HepG2 (cell line): ENCODE results near the gene RRP12. TPM values are rescaled to one million over a fixed set of nuclear protein-coding genes. Genes with fewer than 3 reads are reported as not detected.

ENCODE experiments used
- ATAC-seq: fragments of 200-7000 bp; cut with Tn5 transposase; 3 replicates; pipeline ENCODE4 v1.9.1; 2020; ENCODE audit warnings: mild to moderate bottlenecking, moderate library complexity
- BruUV-seq: library from RNA; stranded (reverse); fragments of 400-500 nt; replicated peaks from 2 replicates; lab custom pipeline; 2021; lab: Mats Ljungman, UMichigan
- CTCF ChIA-PET: fragments of 300-600 bp; formaldehyde crosslinking; extraction: SDS; loops from one replicate; lab custom pipeline; 2021; ENCODE audit warnings: low total read pairs, inconsistent platforms, low intra/inter-chr PET ratio; lab: Yijun Ruan, JAX
- POLR2A ChIA-PET: fragments of 350-600 bp; sonication (Branson Sonifier 250); formaldehyde crosslinking; loops from one replicate; lab custom pipeline; 2020; ENCODE audit warnings: antibody characterized with exemption, inconsistent platforms; lab: Yijun Ruan, JAX
- DNase-seq: peaks from one replicate; pipeline ENCODE4 v3.0.0-alpha.2; 2015; ENCODE audit warnings: low spot score
- FAIRE-seq: peaks from 3 replicates; lab custom pipeline; 2011; peaks lifted over from hg19 to GRCh38; lab: Jason Lieb, UNC
- H2AFZ ChIP-seq: one replicate; pipeline ENCODE4 v1.6.1; 2011; ENCODE audit warnings: low read length, inconsistent platforms
- H3K27ac ChIP-seq: fragments of 300-600 bp; 3 replicates; pipeline ENCODE4 v1.8.0; 2011; ENCODE audit warnings: mixed run types, mild to moderate bottlenecking, mixed read lengths, low read length, inconsistent platforms; ENCODE audit not compliant: insufficient read depth; ENCODE audit errors: extremely low read length
- H3K27me3 ChIP-seq, 2 experiments: fragments of 200-600 bp in 1 of 2; 2 replicates in 1 of 2; 3 replicates in 1 of 2; pipeline versions ENCODE4 v1.6.0 to v1.8.0; 2011; ENCODE audit warnings: low read length in 2 of 2, mild to moderate bottlenecking in 2 of 2, moderate library complexity in 2 of 2, inconsistent platforms in 1 of 2; ENCODE audit not compliant: insufficient read depth in 2 of 2, control insufficient read depth in 1 of 2
- H3K36me3 ChIP-seq, 2 experiments: fragments of 200-600 bp in 1 of 2; replicated peaks in 1 of 2; 2 replicates in 1 of 2; 3 replicates in 1 of 2; pipeline versions ENCODE4 v1.5.1 to v1.8.0; 2011; ENCODE audit warnings: low read length in 2 of 2, inconsistent platforms in 1 of 2; ENCODE audit not compliant: insufficient read depth in 2 of 2, control insufficient read depth in 1 of 2
- H3K4me1 ChIP-seq: 2 replicates; pipeline ENCODE4 v1.5.1; 2012; ENCODE audit warnings: low read length, inconsistent platforms; ENCODE audit not compliant: insufficient read depth
- H3K4me2 ChIP-seq: 2 replicates; pipeline ENCODE4 v1.6.0; 2011; ENCODE audit warnings: low read depth, low read length, inconsistent platforms
- H3K4me3 ChIP-seq, 3 experiments: fragments of 200-600 bp in 1 of 3; sonication (generic), shearing (Covaris generic) in 1 of 3; replicated peaks in 1 of 3; 2 replicates each; pipeline ENCODE4 v1.5.1; 2011 to 2016; ENCODE audit warnings: low read length in 3 of 3, inconsistent platforms in 2 of 3, low read depth in 2 of 3, mild to moderate bottlenecking in 2 of 3, control low read depth in 1 of 3, mixed read lengths in 1 of 3; ENCODE audit not compliant: insufficient read depth in 1 of 3
- H3K79me2 ChIP-seq: one replicate; pipeline ENCODE4 v1.6.1; 2011; ENCODE audit warnings: low read length, inconsistent platforms; ENCODE audit not compliant: insufficient read depth
- H3K9ac ChIP-seq: 2 replicates; pipeline ENCODE4 v1.6.0; 2011; ENCODE audit warnings: mild to moderate bottlenecking, low read depth, low read length, inconsistent platforms; ENCODE audit not compliant: insufficient read depth
- H3K9me3 ChIP-seq: 2 replicates; pipeline ENCODE4 v1.5.1; 2012; ENCODE audit warnings: mild to moderate bottlenecking, low read length
- H4K20me1 ChIP-seq: 2 replicates; pipeline ENCODE4 v1.6.0; 2011; ENCODE audit warnings: inconsistent platforms, mild to moderate bottlenecking, low read length, moderate library complexity; ENCODE audit not compliant: insufficient read depth
- CBX2 ChIP-seq, 2 experiments: fragments of 200-600 bp in 1 of 2; sonication (generic); formaldehyde crosslinking in 1 of 2; IDR thresholded peaks; 2 replicates each; pipeline versions ENCODE4 v1.7.0 to v1.8.1; 2018 to 2022; ENCODE audit warnings: low read depth in 2 of 2, low read length in 1 of 2, mild to moderate bottlenecking in 1 of 2, missing genetic modification reagents in 1 of 2
- KLF13 ChIP-seq: sonication (generic); formaldehyde crosslinking; IDR thresholded peaks from 2 replicates; pipeline ENCODE4 v1.4.0; 2020; ENCODE audit warnings: mild to moderate bottlenecking, missing genetic modification reagents
- MAF1 ChIP-seq: sonication (generic); formaldehyde crosslinking; IDR thresholded peaks from 2 replicates; pipeline ENCODE4 v1.5.0; 2020; ENCODE audit warnings: missing genetic modification reagents, borderline replicate concordance
- MYNN ChIP-seq: sonication (generic); formaldehyde crosslinking; IDR thresholded peaks from 2 replicates; pipeline ENCODE4 v1.4.0; 2020; ENCODE audit warnings: mild to moderate bottlenecking, low read depth, missing genetic modification reagents
- PAF1 ChIP-seq: IDR thresholded peaks from 2 replicates; pipeline ENCODE4 v1.6.1; 2016; ENCODE audit warnings: missing genetic modification reagents, missing compliant biosample characterization
- SMARCE1 ChIP-seq: fragments of 450-650 bp; IDR thresholded peaks from 2 replicates; pipeline ENCODE4 v1.6.1; 2017; ENCODE audit warnings: borderline replicate concordance
- THYN1 ChIP-seq: sonication (generic); formaldehyde crosslinking; IDR thresholded peaks from 2 replicates; pipeline ENCODE4 v1.8.1; 2023; ENCODE audit warnings: low read depth, mild to moderate bottlenecking, moderate library complexity, missing genetic modification reagents, borderline replicate concordance
- ZNF101 ChIP-seq: sonication (generic); formaldehyde crosslinking; IDR thresholded peaks from 2 replicates; pipeline ENCODE4 v1.4.0; 2020; ENCODE audit warnings: mild to moderate bottlenecking, low read depth, missing genetic modification reagents, borderline replicate concordance
- ZNF468 ChIP-seq: sonication (generic); formaldehyde crosslinking; IDR thresholded peaks from 2 replicates; pipeline ENCODE4 v1.8.0; 2022; ENCODE audit warnings: mild to moderate bottlenecking, moderate library complexity, missing genetic modification reagents
- ZNF496 ChIP-seq: sonication (generic); formaldehyde crosslinking; IDR thresholded peaks from 2 replicates; pipeline ENCODE4 v1.8.1; 2023; ENCODE audit warnings: mild to moderate bottlenecking, moderate library complexity, missing genetic modification reagents; ENCODE audit not compliant: insufficient replicate concordance
- ZNF557 ChIP-seq: sonication (generic); formaldehyde crosslinking; IDR thresholded peaks from 2 replicates; pipeline ENCODE4 v1.4.0; 2020; ENCODE audit warnings: missing genetic modification reagents
- ZNF709 ChIP-seq: sonication (generic); formaldehyde crosslinking; IDR thresholded peaks from 2 replicates; pipeline ENCODE4 v1.5.0; 2020; ENCODE audit warnings: mild to moderate bottlenecking, missing genetic modification reagents
- ZNF792 ChIP-seq: IDR thresholded peaks from 2 replicates; pipeline ENCODE4 v1.6.1; 2016
- WGBS: methylation state at CpG from one replicate; pipeline ENCODE4 v1.1.6; 2017; ENCODE audit warnings: low lambda C conversion rate; 5-methylcytosine and 5-hydroxymethylcytosine counted together
- in situ Hi-C: cut with HindIII; loops from 2 replicates; pipeline ENCODE4 v1.10.0; 2017; ENCODE audit warnings: low pct_unique_long_range_greater_than_20kb; ENCODE audit not compliant: extremely low pct_ligation_motif_present
- intact Hi-C: fragments of 100-400 bp; cut with micrococcal nuclease; formaldehyde crosslinking; loops from one replicate; pipeline ENCODE4 v1.10.0; 2022; ENCODE audit not compliant: unreplicated experiment
- polyA plus RNA-seq, 8 experiments: library from polyadenylated mRNA; depleted of rRNA in 3 of 8; stranded (reverse) in 7 of 8; unstranded in 1 of 8; fragments of >200 nt; fragmentation: Illumina TruSeq in 4 of 8; extraction: Trizol in 4 of 8; gene quantifications; 2 replicates each; pipeline versions ENCODE4 v1.2.1 to v1.2.3, GENCODE V29; 2011 to 2016; ENCODE audit warnings: low read depth in 4 of 8, missing spikeins in 1 of 8, mixed read lengths in 1 of 8; ENCODE audit not compliant: insufficient read depth in 1 of 8
- total RNA-seq, 5 experiments: library from RNA; depleted of rRNA; stranded (reverse); fragments of >200 nt; fragmentation: Illumina TruSeq; extraction: Trizol; gene quantifications; 2 replicates each; pipeline ENCODE4 v1.2.3, GENCODE V29; 2016; ENCODE audit warnings: low read depth in 1 of 5
- TF ChIP-seq, protein P1 (sequence below), 2 experiments: IDR thresholded peaks; 2 replicates each; pipeline ENCODE4 v1.6.1; 2011 to 2012; ENCODE audit warnings: low read length in 2 of 2, borderline replicate concordance in 1 of 2, low read depth in 1 of 2, mild to moderate bottlenecking in 1 of 2, moderate library complexity in 1 of 2
- TF ChIP-seq, protein P2 (sequence below): IDR thresholded peaks from 2 replicates; pipeline ENCODE4 v1.6.1; 2018; ENCODE audit warnings: missing genetic modification reagents, mild to moderate bottlenecking, missing compliant biosample characterization
- TF ChIP-seq, protein P3 (sequence below): sonication (generic); formaldehyde crosslinking; conservative IDR thresholded peaks from 2 replicates; pipeline ENCODE4 v1.8.0; 2022; ENCODE audit warnings: missing genetic modification reagents

Gene RRP12
- total and polyA plus RNA-seq, 2 of the 13 experiments (the other 11 are each of a cell fraction or from before 2014, with no cell fraction given) = 13.2 to 39.4 TPM

DNA sequence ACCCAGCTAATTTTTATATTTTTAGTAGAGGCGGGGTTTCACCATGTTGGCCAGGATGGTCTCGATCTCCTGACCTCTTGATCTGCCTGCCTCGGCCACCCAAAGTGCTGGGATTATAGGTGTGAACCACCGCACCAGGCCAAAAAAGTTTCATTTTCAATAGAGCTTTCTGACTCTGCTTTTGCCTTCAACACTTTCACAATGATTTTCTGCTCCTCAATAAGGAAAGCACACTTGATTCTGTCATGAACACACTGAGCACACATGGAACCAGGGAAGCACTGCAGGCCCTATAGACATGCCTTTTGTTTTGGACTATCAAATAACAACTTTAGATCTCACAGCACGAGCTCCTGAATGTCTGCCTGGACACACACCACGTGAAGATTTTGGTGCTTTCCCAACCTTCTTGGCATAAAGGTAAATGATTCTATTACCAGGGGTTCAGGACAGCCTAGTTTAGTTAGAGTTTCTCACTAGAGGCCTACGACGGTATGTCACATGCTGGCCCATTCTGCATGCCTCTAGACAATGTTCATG, 8.0 kb downstream of the RRP12 start:
- no peak for FAIRE-seq

More for the DNA sequence above, 8.0 kb downstream of the RRP12 start:
- in situ Hi-C loops (no loop called here), intact Hi-C loops (no loop called here)
- DNase-seq (no peak), ATAC-seq (no peak)
- no peaks in the 10 kb centered on the region for H3K9me3 ChIP-seq
- H3K27me3 ChIP-seq = no peaks in the 10 kb centered on the region
- no peak overlapping the region for H2AFZ ChIP-seq
- no peak overlapping the region for H3K4me3 ChIP-seq
- H4K20me1 ChIP-seq = no peaks in the 10 kb centered on the region
- H3K4me2 ChIP-seq = no peak overlapping the region
- peaks cover 3% of the 10 kb centered on the region for H3K79me2 ChIP-seq
- BruUV-seq = no TSS peak
- no peak overlapping the region for H3K9ac ChIP-seq
- H3K4me1 ChIP-seq = no peaks in the 10 kb centered on the region
- no peak for TF ChIP-seq ZNF101 (CRISPR knock-in tag)
- TF ChIP-seq, protein P1, sequence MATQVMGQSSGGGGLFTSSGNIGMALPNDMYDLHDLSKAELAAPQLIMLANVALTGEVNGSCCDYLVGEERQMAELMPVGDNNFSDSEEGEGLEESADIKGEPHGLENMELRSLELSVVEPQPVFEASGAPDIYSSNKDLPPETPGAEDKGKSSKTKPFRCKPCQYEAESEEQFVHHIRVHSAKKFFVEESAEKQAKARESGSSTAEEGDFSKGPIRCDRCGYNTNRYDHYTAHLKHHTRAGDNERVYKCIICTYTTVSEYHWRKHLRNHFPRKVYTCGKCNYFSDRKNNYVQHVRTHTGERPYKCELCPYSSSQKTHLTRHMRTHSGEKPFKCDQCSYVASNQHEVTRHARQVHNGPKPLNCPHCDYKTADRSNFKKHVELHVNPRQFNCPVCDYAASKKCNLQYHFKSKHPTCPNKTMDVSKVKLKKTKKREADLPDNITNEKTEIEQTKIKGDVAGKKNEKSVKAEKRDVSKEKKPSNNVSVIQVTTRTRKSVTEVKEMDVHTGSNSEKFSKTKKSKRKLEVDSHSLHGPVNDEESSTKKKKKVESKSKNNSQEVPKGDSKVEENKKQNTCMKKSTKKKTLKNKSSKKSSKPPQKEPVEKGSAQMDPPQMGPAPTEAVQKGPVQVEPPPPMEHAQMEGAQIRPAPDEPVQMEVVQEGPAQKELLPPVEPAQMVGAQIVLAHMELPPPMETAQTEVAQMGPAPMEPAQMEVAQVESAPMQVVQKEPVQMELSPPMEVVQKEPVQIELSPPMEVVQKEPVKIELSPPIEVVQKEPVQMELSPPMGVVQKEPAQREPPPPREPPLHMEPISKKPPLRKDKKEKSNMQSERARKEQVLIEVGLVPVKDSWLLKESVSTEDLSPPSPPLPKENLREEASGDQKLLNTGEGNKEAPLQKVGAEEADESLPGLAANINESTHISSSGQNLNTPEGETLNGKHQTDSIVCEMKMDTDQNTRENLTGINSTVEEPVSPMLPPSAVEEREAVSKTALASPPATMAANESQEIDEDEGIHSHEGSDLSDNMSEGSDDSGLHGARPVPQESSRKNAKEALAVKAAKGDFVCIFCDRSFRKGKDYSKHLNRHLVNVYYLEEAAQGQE (IDR thresholded peaks at IDR 0.05; ENCODE audit: borderline replicate concordance in 1 of 2, low read depth in 1 of 2, low read length in 2 of 2) = no peak
- no peak for TF ChIP-seq ZNF496 (CRISPR knock-in tag)
- no peak for TF ChIP-seq SMARCE1
- TF ChIP-seq MYNN (CRISPR knock-in tag) = no peak
- TF ChIP-seq THYN1 (CRISPR knock-in tag) = no peak
- TF ChIP-seq MAF1 (CRISPR knock-in tag) = no peak
- TF ChIP-seq PAF1 = no peak
- no peak for TF ChIP-seq ZNF792 (CRISPR knock-in tag)
- TF ChIP-seq KLF13 (CRISPR knock-in tag) = no peak
- TF ChIP-seq ZNF557 (CRISPR knock-in tag) = no peak
- TF ChIP-seq, protein P2, sequence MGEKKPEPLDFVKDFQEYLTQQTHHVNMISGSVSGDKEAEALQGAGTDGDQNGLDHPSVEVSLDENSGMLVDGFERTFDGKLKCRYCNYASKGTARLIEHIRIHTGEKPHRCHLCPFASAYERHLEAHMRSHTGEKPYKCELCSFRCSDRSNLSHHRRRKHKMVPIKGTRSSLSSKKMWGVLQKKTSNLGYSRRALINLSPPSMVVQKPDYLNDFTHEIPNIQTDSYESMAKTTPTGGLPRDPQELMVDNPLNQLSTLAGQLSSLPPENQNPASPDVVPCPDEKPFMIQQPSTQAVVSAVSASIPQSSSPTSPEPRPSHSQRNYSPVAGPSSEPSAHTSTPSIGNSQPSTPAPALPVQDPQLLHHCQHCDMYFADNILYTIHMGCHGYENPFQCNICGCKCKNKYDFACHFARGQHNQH = no peak
- TF ChIP-seq, protein P3, sequence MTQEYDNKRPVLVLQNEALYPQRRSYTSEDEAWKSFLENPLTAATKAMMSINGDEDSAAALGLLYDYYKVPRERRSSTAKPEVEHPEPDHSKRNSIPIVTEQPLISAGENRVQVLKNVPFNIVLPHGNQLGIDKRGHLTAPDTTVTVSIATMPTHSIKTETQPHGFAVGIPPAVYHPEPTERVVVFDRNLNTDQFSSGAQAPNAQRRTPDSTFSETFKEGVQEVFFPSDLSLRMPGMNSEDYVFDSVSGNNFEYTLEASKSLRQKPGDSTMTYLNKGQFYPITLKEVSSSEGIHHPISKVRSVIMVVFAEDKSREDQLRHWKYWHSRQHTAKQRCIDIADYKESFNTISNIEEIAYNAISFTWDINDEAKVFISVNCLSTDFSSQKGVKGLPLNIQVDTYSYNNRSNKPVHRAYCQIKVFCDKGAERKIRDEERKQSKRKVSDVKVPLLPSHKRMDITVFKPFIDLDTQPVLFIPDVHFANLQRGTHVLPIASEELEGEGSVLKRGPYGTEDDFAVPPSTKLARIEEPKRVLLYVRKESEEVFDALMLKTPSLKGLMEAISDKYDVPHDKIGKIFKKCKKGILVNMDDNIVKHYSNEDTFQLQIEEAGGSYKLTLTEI (CRISPR knock-in tag) = no peak
- TF ChIP-seq ZNF468 (CRISPR knock-in tag) = no peak
- TF ChIP-seq ZNF709 (CRISPR knock-in tag) = no peak
- no peak for TF ChIP-seq CBX2 (IDR thresholded peaks at IDR 0.05; ENCODE audit: low read depth, low read length)
- TF ChIP-seq CBX2 (CRISPR knock-in tag; IDR thresholded peaks at IDR 0.05; ENCODE audit: low read depth) = no peak
- WGBS = 97% methylated on average over 7 of the region's 8 CpGs
- ChIA-PET CTCF (no interaction called here), POLR2A (no interaction called here)
- peaks cover 20 to 60% of the 10 kb centered on the region in 2 experiments; a peak in 4 of 5 replicates for H3K36me3 ChIP-seq
- no peak overlapping the region for H3K27ac ChIP-seq
